K562 (cell line): ENCODE data around the gene CXCR2. TPM values are rescaled to one million over a fixed set of nuclear protein-coding genes. Genes with fewer than 3 reads are reported as not detected.

Experiments
- CBFA2T3 ChIP-seq: fragments of 450-650 bp; IDR thresholded peaks from 2 replicates; pipeline ENCODE4 v1.6.1; 2017
- CEBPG ChIP-seq, 3 experiments: fragments of 200-800 bp in 1 of 3; sonication (Bioruptor generic) in 1 of 3; sonication (generic) in 1 of 3; formaldehyde crosslinking in 1 of 3; IDR thresholded peaks in 2 of 3; conservative IDR thresholded peaks in 1 of 3; 2 replicates each; pipeline versions ENCODE4 v1.6.1 to v1.8.0; 2016 to 2022; ENCODE audit warnings: missing compliant biosample characterization in 2 of 3, missing genetic modification characterization in 2 of 3, mild to moderate bottlenecking in 1 of 3, missing genetic modification reagents in 1 of 3
- COPS2 ChIP-seq: fragments of 450-650 bp; conservative IDR thresholded peaks from 2 replicates; pipeline ENCODE4 v1.6.1; 2016; ENCODE audit warnings: mild to moderate bottlenecking, moderate library complexity
- DNMT1 ChIP-seq: fragments of 450-650 bp; IDR thresholded peaks from 2 replicates; pipeline ENCODE4 v1.6.1; 2016; ENCODE audit warnings: antibody characterized with exemption, mild to moderate bottlenecking
- HDAC1 ChIP-seq, 2 experiments: fragments of 450-650 bp; IDR thresholded peaks; 2 replicates each; pipeline ENCODE4 v1.6.1; 2016 to 2017; ENCODE audit warnings: inconsistent platforms in 1 of 2, mild to moderate bottlenecking in 1 of 2, moderate library complexity in 1 of 2
- HDAC3 ChIP-seq: fragments of 450-650 bp; IDR thresholded peaks from 2 replicates; pipeline ENCODE4 v1.6.1; 2018; ENCODE audit warnings: borderline replicate concordance, mild to moderate bottlenecking, moderate library complexity; ENCODE audit not compliant: partially characterized antibody
- MAZ ChIP-seq, 2 experiments: fragments of 450-650 bp in 1 of 2; sonication (generic) in 1 of 2; formaldehyde crosslinking; IDR thresholded peaks in 1 of 2; conservative IDR thresholded peaks in 1 of 2; 2 replicates each; pipeline versions ENCODE4 v1.4.0 to v1.5.0; 2020; ENCODE audit warnings: mild to moderate bottlenecking in 1 of 2, missing genetic modification reagents in 1 of 2
- MYC ChIP-seq, 2 experiments: fragments of 250-450 bp in 1 of 2; sonication (Bioruptor Pico) in 1 of 2; IDR thresholded peaks; 2 replicates each; pipeline versions ENCODE4 v1.5.1 to v1.6.1; 2012 to 2021; ENCODE audit warnings: low read depth in 2 of 2, borderline replicate concordance in 1 of 2, improper control_type of control experiment in 1 of 2, low read length in 1 of 2, mild to moderate bottlenecking in 1 of 2, moderate library complexity in 1 of 2
- SMAD4 ChIP-seq: fragments of 250-450 bp; sonication (Bioruptor Pico); conservative IDR thresholded peaks from 2 replicates; pipeline ENCODE4 v1.8.0; 2021; ENCODE audit warnings: inconsistent platforms, mild to moderate bottlenecking, moderate library complexity
- SMC3 ChIP-seq: conservative IDR thresholded peaks from 2 replicates; pipeline ENCODE4 v1.6.1; 2011; ENCODE audit warnings: low read depth, low read length, improper control_type of control experiment; ENCODE audit not compliant: insufficient read depth
- ZSCAN32 ChIP-seq: fragments of 450-650 bp; formaldehyde crosslinking; IDR thresholded peaks from 2 replicates; pipeline ENCODE4 v1.4.0; 2020; ENCODE audit warnings: mild to moderate bottlenecking, moderate library complexity
- polyA plus RNA-seq, 8 experiments: library from polyadenylated mRNA; depleted of rRNA in 4 of 8; stranded (reverse) in 5 of 8; unstranded in 3 of 8; fragments of >200 nt; fragmentation: Nextera tagmentation in 2 of 8; fragmentation: Illumina TruSeq in 1 of 8; extraction: Ambion mirVana in 2 of 8; extraction: Trizol in 1 of 8; gene quantifications; 2 replicates each; pipeline versions ENCODE4 v1.2.1 to v1.2.3, GENCODE V29; 2011 to 2014; ENCODE audit warnings: inconsistent platforms in 1 of 8, missing spikeins in 1 of 8
- total RNA-seq, 7 experiments: library from RNA; depleted of rRNA in 6 of 7; stranded (reverse); fragments of >200 nt in 6 of 7; fragmentation: Illumina TruSeq in 2 of 7; extraction: Trizol in 2 of 7; gene quantifications; 2 replicates each; pipeline versions ENCODE4 v1.2.1 to v1.2.3, GENCODE V29; 2011 to 2021; ENCODE audit warnings: low replicate concordance in 1 of 7
- TF ChIP-seq, protein P1 (sequence below): fragments of 450-650 bp; IDR thresholded peaks from 2 replicates; pipeline ENCODE4 v1.6.1; 2017; ENCODE audit warnings: antibody characterized with exemption, mild to moderate bottlenecking
- TF ChIP-seq, protein P2 (sequence below): sonication (generic); formaldehyde crosslinking; IDR thresholded peaks from 2 replicates; pipeline ENCODE4 v1.8.0; 2022; ENCODE audit warnings: mild to moderate bottlenecking, missing genetic modification reagents, borderline replicate concordance
- TF ChIP-seq, protein P3 (sequence below): sonication (generic); formaldehyde crosslinking; IDR thresholded peaks from 2 replicates; pipeline ENCODE4 v1.8.1; 2023; ENCODE audit warnings: missing genetic modification reagents, mild to moderate bottlenecking, borderline replicate concordance

The CXCR2 gene
- total and polyA plus RNA-seq, 9 of the 15 experiments (the other 6 are each of a cell fraction or from before 2014, with no cell fraction given) = not detected

DNA sequence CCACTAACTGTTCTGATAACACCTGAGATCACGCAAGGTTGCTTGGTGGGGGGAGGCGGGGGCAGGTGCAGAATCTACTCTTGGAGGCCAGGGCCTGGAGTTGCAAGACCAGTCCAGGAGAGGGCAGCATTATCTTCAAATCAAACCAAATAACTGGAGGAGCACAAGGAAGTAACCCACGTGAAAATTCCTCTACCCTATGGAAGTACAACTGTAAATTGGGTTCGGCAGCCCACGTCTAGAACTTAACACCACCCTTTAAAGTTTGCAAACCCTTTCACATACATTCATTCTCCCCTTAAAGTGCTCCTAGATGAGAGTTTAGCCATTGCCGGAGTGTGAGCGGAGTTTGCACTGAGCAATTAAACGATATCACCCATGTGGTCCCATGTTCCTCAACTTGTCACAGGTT, 60.5 kb downstream of the CXCR2 start (continued):
- TF ChIP-seq, protein P1, sequence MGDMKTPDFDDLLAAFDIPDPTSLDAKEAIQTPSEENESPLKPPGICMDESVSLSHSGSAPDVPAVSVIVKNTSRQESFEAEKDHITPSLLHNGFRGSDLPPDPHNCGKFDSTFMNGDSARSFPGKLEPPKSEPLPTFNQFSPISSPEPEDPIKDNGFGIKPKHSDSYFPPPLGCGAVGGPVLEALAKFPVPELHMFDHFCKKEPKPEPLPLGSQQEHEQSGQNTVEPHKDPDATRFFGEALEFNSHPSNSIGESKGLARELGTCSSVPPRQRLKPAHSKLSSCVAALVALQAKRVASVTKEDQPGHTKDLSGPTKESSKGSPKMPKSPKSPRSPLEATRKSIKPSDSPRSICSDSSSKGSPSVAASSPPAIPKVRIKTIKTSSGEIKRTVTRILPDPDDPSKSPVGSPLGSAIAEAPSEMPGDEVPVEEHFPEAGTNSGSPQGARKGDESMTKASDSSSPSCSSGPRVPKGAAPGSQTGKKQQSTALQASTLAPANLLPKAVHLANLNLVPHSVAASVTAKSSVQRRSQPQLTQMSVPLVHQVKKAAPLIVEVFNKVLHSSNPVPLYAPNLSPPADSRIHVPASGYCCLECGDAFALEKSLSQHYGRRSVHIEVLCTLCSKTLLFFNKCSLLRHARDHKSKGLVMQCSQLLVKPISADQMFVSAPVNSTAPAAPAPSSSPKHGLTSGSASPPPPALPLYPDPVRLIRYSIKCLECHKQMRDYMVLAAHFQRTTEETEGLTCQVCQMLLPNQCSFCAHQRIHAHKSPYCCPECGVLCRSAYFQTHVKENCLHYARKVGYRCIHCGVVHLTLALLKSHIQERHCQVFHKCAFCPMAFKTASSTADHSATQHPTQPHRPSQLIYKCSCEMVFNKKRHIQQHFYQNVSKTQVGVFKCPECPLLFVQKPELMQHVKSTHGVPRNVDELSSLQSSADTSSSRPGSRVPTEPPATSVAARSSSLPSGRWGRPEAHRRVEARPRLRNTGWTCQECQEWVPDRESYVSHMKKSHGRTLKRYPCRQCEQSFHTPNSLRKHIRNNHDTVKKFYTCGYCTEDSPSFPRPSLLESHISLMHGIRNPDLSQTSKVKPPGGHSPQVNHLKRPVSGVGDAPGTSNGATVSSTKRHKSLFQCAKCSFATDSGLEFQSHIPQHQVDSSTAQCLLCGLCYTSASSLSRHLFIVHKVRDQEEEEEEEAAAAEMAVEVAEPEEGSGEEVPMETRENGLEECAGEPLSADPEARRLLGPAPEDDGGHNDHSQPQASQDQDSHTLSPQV = no peak
- TF ChIP-seq, protein P2, sequence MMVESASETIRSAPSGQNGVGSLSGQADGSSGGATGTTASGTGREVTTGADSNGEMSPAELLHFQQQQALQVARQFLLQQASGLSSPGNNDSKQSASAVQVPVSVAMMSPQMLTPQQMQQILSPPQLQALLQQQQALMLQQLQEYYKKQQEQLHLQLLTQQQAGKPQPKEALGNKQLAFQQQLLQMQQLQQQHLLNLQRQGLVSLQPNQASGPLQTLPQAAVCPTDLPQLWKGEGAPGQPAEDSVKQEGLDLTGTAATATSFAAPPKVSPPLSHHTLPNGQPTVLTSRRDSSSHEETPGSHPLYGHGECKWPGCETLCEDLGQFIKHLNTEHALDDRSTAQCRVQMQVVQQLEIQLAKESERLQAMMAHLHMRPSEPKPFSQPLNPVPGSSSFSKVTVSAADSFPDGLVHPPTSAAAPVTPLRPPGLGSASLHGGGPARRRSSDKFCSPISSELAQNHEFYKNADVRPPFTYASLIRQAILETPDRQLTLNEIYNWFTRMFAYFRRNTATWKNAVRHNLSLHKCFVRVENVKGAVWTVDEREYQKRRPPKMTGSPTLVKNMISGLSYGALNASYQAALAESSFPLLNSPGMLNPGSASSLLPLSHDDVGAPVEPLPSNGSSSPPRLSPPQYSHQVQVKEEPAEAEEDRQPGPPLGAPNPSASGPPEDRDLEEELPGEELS (CRISPR knock-in tag) = no peak
- TF ChIP-seq CEBPG (CRISPR knock-in tag; IDR thresholded peaks at IDR 0.05) = no peak
- no peak for TF ChIP-seq CEBPG (tag; conservative IDR thresholded peaks at IDR 0.05 in 1 of 2, IDR thresholded peaks at IDR 0.05 in 1 of 2)
- TF ChIP-seq, protein P3, sequence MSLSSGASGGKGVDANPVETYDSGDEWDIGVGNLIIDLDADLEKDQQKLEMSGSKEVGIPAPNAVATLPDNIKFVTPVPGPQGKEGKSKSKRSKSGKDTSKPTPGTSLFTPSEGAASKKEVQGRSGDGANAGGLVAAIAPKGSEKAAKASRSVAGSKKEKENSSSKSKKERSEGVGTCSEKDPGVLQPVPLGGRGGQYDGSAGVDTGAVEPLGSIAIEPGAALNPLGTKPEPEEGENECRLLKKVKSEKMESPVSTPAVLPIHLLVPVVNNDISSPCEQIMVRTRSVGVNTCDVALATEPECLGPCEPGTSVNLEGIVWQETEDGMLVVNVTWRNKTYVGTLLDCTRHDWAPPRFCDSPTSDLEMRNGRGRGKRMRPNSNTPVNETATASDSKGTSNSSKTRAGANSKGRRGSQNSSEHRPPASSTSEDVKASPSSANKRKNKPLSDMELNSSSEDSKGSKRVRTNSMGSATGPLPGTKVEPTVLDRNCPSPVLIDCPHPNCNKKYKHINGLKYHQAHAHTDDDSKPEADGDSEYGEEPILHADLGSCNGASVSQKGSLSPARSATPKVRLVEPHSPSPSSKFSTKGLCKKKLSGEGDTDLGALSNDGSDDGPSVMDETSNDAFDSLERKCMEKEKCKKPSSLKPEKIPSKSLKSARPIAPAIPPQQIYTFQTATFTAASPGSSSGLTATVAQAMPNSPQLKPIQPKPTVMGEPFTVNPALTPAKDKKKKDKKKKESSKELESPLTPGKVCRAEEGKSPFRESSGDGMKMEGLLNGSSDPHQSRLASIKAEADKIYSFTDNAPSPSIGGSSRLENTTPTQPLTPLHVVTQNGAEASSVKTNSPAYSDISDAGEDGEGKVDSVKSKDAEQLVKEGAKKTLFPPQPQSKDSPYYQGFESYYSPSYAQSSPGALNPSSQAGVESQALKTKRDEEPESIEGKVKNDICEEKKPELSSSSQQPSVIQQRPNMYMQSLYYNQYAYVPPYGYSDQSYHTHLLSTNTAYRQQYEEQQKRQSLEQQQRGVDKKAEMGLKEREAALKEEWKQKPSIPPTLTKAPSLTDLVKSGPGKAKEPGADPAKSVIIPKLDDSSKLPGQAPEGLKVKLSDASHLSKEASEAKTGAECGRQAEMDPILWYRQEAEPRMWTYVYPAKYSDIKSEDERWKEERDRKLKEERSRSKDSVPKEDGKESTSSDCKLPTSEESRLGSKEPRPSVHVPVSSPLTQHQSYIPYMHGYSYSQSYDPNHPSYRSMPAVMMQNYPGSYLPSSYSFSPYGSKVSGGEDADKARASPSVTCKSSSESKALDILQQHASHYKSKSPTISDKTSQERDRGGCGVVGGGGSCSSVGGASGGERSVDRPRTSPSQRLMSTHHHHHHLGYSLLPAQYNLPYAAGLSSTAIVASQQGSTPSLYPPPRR (CRISPR knock-in tag) = no peak
- TF ChIP-seq SMAD4 = no peak
- no peak for TF ChIP-seq COPS2
- TF ChIP-seq ZSCAN32 (CRISPR knock-in tag) = no peak
- TF ChIP-seq DNMT1 = no peak
- peak; percentile 38; the same call in 1 of the 2 replicates for TF ChIP-seq SMC3
- no peak for TF ChIP-seq HDAC3
- TF ChIP-seq MYC (IDR thresholded peaks at IDR 0.05; ENCODE audit: low read depth, low read length) = peak; percentile 50; the same call in 1 of the 2 replicates
- no peak for TF ChIP-seq MYC (CRISPR knock-in tag; IDR thresholded peaks at IDR 0.05; ENCODE audit: borderline replicate concordance, low read depth)
- TF ChIP-seq HDAC1 (IDR thresholded peaks at IDR 0.05) = no peak
- no peak for TF ChIP-seq CBFA2T3
- TF ChIP-seq MAZ (CRISPR knock-in tag; conservative IDR thresholded peaks at IDR 0.05 in 1 of 2, IDR thresholded peaks at IDR 0.05 in 1 of 2) = no peak
